GM18907 (cell line): ENCODE data around the gene KRT5.

ENCODE experiments used
- ATAC-seq: cut with Tn5 transposase; IDR thresholded peaks from one replicate; pipeline ENCODE4 v1.9.1; 2021; ENCODE audit warnings: mild to moderate bottlenecking, moderate library complexity; ENCODE audit not compliant: unreplicated experiment

The KRT5 gene

GRCh38 chr12:52519826-52520662 is at the start of gene KRT5:
KRT5 (minus strand) TSS chr12:52520394; CDS start chr12:52520296, 98 bp downstream.
- no peak for ATAC-seq

- ATAC-seq = no peak
These were observed 47.9 kb upstream of the KRT5 start for GRCh38 chr12:52568111-52568510.

- no peak for ATAC-seq
These were observed 46.7 kb upstream of the KRT5 start for GRCh38 chr12:52566847-52567291.

GRCh38 chr12:52564582-52564981 is 44.4 kb upstream of the KRT5 start:
- ATAC-seq = no peak

GRCh38 chr12:52561880-52562449 is 41.8 kb upstream of the KRT5 start:
- ATAC-seq = no peak

GRCh38 chr12:52559979-52560378 is 39.8 kb upstream of the KRT5 start:
- ATAC-seq = no peak

GRCh38 chr12:52558781-52559445 is 38.7 kb upstream of the KRT5 start:
- ATAC-seq = no peak

GRCh38 chr12:52557476-52557875 is 37.3 kb upstream of the KRT5 start:
- no peak for ATAC-seq

- no peak for ATAC-seq
These were observed 35.4 kb upstream of the KRT5 start for GRCh38 chr12:52555577-52555976.

GRCh38 chr12:52552681-52553195 is 32.5 kb upstream of the KRT5 start, which contains the start of gene KRT71:
KRT71 (minus strand) TSS chr12:52553145; CDS start chr12:52553077, 68 bp downstream.
- no peak for ATAC-seq

GRCh38 chr12:52552055-52552454 is 31.9 kb upstream of the KRT5 start:
- no peak for ATAC-seq

GRCh38 chr12:52551216-52551865 is 31.1 kb upstream of the KRT5 start:
- no peak for ATAC-seq

GRCh38 chr12:52546126-52546525 is 25.9 kb upstream of the KRT5 start:
- no peak for ATAC-seq

GRCh38 chr12:52543985-52544883 is 24.0 kb upstream of the KRT5 start:
- no peak for ATAC-seq

- ATAC-seq = no peak
These were observed 22.7 kb upstream of the KRT5 start for GRCh38 chr12:52542785-52543318.

- no peak for ATAC-seq
These were observed 22.0 kb upstream of the KRT5 start for GRCh38 chr12:52542157-52542556.

GRCh38 chr12:52541709-52542108 is 21.5 kb upstream of the KRT5 start:
- ATAC-seq = no peak

GRCh38 chr12:52540531-52540930 is 20.3 kb upstream of the KRT5 start:
- ATAC-seq = no peak

- ATAC-seq = no peak
These were observed 19.6 kb upstream of the KRT5 start for GRCh38 chr12:52539821-52540173.
